Gastroesophageal sphincter (tissue), 2 donors: ENCODE results near the gene UST.

Experiments
- POLR2A ChIP-seq, 2 donors: fragments of 450-650 bp; IDR thresholded peaks; one replicate each; pipeline ENCODE4 v1.6.1; 2017; ENCODE audit warnings: antibody characterized with exemption in 2 of 2, mild to moderate bottlenecking in 2 of 2, moderate library complexity in 1 of 2
- POLR2AphosphoS5 ChIP-seq: sonication (generic); formaldehyde crosslinking; IDR thresholded peaks from one replicate; pipeline ENCODE4 v1.6.1; 2017; ENCODE audit warnings: antibody characterized with exemption

DNA sequence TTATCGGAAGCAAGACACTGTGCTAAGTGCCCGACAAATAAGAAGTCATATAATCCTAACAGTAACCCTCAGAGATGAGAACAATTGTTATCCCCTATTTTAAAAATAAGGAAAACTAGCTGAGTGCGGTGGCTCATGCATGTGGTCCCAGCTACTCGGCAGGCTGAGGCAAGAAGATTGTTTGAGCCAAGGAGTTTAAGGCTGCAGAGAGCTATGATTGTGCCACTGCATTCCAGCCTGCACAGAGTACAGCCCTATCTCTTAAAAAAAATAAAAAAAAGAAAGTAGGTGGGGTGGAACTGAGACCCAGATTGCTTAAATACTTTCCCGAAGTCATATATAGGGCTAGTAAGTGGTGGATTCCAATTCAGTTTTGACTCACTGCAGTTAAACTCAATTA lies 84.7 kb downstream of the UST start:
- no peak for TF ChIP-seq POLR2AphosphoS5
- TF ChIP-seq POLR2A (IDR thresholded peaks at IDR 0.05): no peak
